Measurements from ENCODE around the gene IFT57.

The IFT57 gene

DNA sequence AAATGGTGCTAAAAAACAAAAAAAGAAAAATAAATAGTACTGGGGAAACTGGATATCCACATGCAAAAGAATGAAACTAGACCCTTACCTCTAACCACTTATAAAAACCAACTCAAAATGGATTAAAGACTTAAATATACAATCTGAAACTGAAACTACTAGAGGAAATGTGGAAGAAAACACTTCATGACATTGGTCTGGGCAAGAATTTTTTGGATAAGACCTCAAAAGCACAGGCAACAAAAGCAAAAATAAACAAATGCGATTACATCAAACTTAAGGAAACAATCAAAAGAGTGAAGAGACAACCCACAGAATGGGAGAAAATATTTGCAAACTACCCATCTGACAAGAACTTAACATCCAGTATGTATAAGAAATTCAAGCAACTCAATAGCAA lies 6.4 kb downstream of the IFT57 start:
- FAIRE-seq, result no peak

DNA sequence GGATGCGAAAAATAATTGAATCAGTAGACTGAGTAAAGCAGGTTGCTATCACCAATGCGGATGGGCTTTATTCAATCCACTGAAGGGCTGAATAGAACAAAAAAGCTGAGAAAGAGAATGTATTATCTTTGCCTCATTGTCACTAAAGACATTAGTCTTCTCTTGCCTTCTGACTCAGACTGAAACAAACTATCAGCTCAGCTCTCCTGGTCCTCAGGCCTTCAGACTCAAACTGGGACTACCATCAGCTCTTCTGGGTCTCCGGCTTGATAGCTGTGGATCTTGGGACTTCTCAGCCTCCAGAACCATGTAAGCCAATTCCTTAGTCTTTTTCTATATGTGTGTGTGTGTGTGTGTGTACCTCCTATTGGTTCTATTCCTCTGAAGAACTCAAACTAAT lies 12.6 kb downstream of the IFT57 start:
- no peak for FAIRE-seq

DNA sequence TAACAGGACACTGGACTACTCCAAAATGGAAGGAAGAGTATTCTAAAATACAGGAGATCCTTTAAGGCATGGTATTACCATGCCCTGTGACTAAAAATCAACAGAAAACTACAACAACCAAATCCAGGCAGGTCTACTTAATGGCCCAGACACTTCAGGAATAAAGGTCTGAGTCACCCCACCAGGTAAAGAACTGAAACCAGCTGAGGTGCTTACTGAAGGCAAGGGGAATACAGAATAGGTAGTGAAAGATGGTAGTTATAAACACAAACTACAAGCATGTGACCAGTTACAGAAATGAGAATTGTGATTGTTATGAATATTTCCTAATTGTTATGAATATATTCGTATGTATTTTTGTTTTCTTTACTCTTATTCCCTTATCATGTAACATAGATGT lies 13.4 kb downstream of the IFT57 start:
- no peak for FAIRE-seq

DNA sequence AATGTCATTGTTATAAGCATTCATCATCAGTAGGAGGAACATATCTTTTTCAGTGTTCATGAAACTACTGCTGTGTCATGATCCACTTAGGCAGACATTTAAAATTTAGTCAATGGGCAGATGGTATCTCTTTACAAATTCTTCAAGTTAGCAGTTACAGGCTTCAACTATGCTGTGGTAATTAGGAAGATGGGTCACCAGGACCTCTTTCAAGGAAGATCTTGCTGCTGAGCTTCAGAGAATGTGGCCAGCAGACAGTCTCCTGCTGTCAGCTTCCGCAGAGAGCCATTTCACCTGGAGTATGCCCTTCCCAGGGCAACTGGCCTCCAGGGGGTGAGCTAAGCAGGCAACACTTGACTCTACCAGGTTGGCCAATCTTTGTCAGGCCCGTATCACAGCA lies 19.4 kb downstream of the IFT57 start:
- no peak for FAIRE-seq

DNA sequence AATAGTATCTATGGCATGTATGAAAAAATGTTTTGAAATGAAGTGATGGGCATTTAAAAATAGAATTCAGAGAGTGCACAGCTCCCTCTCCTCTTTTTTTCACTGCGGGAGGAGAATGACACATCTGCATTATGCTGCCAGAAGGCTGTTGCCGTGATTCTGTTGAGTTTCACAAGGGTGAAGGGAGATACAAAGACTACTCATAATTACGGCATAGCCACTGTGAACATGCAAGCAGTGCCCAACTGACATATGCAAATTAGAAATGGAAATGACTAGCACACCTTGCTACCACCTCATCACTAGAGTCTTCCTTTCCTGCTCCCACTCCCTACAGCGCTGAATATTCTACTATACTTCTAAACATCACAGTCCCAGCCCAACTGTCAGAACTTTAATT lies 20.1 kb downstream of the IFT57 start:
- FAIRE-seq, result no peak

DNA sequence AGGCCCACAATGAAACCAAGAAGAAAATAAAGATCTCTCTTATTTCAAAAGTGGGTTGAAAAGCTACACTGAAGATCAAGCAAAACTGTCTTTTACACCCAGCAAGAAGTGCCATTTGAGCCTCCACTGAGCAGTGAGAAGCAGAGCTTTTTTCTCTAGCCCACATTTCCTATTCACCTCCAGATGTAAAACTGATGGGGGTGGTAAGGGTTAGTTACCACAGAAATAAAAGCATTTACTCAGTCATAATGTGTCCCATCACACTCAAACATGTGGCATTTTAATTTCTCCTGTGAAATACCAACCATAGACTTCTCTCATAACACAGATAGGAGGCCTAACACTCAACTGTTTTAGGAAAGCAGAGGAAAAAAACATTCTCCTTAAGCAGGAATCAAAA lies 21.0 kb downstream of the IFT57 start:
- no peak for FAIRE-seq

DNA sequence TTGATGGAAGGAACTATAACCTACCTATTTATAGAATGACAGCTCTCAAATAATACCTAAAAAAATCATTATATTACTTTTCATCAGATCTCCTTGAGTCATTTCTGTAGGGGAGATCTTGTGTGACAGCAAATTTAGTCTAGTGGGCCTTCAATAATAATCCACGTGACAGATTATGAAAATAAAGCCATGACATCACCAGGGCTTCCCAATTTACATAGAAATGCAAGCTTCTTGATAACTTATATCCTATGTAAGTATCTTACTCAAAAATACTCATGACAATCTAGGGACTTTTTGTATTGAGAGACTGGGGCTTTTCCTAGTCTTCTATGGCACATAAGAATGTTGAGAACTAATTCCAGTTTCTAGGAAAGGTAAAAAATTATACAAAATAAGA lies 21.6 kb downstream of the IFT57 start:
- FAIRE-seq, result no peak

DNA sequence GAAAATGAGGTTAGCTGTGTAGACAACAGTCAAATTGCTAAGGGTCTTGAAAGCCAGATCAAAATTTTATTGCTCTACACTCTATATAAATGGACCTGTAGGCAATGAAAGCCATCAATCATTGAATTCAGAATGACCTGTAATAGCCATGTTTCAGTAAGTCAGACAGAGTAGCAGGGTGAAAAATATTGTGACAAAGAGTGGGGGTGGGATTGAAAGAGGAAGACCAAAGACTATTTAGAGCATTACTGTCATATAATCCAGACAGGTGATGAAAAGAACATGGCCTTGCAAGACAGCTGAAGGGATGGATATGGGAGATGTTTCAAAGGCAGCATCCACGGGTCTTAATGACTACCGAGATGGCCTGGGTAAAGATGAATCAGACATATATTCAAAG lies 22.2 kb downstream of the IFT57 start:
- no peak for FAIRE-seq

DNA sequence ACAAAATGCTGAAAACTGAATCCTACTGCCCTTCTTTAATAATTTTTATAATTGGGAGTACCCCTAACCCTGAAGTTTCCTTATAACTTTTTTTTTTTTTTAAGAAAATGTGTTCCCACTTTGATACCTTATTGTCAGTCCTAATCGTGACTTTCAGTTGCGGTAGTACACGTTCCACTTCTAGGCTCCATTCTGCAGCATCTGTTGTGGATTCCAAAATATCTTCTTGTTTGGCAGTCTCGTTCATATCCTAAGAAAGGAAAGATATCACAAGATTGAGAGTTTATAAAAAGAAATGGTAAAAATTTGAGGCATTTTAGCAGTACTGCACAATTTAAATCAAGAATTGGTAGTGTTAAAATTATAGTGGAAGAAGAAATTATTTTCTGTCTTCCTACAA lies 30.8 kb downstream of the IFT57 start:
- FAIRE-seq, result no peak

DNA sequence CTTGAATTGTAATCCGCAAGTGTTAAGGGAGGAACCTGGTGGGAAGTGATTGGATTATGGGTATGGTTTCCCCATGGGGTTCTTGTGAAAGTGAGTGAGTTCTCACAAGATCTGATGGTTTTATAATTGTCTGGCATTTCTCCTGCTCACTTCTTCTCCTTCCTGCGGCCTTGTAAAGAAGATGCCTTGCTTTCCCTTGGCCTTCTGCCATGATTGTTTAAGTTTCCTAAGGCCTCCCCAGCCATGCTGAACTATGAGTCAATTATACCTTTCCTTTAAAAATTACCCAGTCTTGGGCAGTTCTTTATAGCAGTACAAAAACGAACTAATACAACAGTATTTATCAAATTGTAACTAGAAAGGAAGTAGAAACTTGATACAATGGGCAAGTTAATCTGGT lies 31.9 kb downstream of the IFT57 start:
- no peak for FAIRE-seq

DNA sequence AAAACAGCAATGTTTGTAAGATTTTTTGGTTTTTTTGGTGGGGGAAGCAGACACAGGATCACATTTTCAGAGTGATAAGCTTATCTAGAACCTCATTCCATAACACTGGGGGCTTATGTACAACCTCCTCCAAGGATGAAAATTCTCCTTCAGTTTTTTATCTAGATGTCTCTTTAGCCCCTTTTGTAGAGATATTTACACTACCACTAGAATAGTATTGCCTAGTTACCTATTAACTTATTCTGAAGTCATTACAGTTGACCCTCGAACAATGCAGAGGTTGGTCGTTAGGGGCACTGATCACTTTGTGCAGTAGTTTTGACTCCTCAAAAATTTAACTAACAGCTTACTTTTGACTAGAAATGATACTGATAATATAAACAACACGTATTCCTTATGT lies 32.8 kb downstream of the IFT57 start:
- FAIRE-seq, result no peak

DNA sequence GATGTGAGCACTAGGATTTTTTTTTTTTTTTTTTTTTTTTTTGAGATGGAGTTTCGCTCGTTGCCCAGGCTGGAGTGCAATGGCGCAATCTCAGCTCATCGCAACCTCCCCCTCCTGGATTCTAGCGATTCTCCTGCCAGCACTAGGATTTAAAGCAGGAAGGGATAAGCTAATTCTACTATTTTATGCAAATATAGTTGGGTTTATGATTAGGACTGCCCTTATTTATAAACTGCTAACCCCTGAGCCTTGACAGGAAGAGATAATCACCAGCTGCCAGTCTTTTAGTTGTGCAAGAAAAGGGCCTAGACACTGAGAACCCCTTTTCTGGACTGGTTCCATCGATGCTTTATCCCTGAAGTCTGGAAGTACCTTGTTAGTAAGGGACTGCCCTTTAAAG lies 36.7 kb downstream of the IFT57 start:
- no peak for FAIRE-seq

DNA sequence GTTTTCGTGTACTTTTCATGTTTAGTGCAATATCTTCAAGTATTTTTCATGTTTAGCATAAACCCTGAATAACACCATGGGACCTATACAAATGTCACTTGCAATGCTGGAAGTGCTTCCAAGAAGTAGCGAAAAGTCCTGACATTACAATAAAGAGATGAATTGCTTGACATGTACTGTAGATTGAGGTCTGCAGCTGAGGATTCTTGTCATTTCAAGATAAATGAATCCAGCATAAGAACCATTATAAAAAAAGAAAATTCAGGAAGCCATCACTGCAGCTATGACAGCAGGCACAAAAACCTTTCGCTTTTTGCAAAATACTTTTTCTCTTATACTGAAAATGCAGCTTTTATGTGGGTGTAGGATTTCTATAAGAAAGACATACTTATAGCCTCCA lies 37.4 kb downstream of the IFT57 start:
- no peak for FAIRE-seq

DNA sequence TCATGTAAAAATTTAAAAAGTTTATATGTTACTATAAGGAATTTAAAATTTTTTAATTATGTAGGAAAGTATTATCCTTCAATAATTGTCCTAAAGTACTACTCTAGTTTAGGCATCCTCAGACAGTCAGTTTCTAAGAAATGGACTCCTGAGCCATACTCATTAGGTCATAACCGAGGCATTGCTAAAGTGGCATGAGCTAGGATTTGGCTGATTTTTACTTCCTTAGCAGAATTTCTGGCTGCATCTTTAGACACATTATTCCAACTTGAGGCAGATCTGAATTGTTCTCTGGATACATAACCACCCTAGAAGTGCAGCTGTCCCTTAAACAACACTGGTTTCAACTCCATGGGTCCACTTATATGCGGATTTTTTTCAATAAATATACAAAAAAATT lies 38.3 kb downstream of the IFT57 start:
- no peak for FAIRE-seq

DNA sequence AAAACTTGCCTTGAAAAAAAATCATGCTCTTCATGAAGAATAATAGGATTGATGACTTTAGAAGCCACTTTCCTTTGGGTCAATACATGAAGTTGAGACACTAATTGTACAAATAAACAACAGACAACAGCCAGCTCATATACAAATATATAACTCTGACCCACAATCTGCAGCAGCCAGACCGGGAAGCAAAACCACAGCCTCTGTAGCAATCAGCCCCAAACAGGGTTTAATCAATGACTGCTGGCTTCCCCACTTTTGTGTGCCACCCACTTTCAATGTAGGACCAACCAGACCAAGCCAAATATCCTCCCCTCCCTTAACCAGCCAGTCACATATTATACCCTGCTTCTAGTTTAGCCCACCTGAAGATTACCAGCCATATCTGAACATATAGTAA lies 39.0 kb downstream of the IFT57 start:
- FAIRE-seq, result no peak

DNA sequence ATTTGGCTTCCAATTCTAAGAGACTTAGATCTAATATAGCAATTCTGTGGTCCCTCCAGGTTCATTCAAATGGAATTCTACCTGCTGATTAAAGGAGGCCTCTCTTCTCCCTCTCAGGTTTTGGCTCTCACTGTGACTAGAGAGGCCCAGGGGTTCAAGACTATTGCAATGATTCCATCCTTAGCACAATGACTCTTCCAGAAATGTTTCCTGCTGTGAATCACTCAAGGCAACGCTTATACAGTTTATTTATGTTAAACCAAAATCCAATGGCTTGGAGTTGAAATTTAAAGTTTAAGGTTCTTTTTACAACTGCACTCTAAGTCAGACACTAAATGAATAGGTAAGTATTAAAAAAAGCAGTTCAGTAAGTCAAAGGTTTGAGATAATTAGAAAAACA lies 39.9 kb downstream of the IFT57 start:
- FAIRE-seq, result no peak

DNA sequence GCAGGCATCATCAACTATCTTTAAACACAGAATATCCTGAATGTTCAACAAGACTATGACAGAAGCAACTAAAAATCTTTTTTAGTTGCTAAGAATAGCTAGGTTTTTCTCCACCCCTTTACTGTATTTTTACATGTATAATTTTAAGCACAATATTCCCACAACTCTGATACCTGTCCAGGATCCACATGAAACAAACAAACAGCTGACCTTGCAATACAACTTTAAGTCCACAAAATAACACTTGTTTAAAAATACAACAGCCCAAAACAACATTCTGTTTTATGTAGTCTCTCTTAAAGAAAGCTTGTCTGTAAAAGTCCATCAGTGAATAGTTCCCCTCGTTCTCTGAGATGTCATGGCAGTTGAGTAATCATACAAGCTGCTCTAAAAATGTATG lies 41.1 kb downstream of the IFT57 start:
- FAIRE-seq, result no peak

DNA sequence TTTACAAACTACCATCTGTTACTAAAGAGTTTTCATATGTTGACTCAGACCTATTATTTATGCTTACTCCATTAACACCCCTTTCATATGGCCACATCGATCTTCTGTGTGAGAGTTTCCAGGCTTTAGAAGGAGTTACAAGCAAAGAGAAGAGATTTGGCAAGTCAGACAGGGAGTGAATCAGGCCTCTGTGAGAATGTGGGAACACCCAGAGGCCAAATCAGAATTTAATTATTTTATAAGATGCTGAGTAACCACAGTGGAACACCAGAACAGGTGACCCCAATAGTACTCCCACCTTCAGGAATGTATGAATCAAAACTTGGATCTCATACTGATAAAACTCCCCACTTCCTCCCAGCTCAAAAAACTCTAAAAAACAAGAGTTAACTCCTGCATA lies 42.0 kb downstream of the IFT57 start:
- no peak for FAIRE-seq

DNA sequence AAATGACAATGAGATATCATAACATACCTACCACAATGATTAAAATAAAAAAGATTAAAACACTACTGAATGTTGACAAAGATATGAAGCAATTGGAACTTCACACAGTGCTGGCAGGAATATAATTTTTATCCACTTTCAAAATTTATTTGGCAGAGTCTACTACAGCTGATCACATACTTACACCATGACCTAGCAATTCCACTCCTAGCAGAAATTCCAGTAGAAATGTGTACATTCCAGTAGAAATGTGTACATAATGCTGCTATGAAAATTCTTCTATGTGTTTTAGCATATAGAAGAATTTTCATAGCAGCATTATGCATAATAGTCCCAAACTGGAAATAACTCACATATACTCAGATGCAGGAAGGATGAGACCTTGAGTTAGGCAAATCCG lies 43.5 kb downstream of the IFT57 start:
- no peak for FAIRE-seq

DNA sequence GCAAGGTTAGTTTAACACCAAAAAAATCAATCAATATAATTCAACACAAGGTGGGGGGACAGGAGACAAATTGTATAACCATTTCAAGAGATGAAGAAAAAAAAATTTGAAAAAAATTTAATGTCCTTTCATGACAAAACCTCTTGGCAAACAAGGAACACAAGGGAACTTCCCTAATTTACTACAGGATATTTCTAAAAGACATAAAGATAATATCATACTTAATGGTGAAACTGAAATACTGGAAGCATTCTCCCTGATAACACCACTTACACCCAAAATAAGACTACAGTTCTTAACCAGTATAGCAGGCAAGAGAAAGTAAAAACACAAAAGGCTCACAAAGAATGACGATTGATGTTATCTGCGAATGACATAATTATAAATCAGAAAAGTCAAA lies 44.7 kb downstream of the IFT57 start:
- FAIRE-seq, result no peak

DNA sequence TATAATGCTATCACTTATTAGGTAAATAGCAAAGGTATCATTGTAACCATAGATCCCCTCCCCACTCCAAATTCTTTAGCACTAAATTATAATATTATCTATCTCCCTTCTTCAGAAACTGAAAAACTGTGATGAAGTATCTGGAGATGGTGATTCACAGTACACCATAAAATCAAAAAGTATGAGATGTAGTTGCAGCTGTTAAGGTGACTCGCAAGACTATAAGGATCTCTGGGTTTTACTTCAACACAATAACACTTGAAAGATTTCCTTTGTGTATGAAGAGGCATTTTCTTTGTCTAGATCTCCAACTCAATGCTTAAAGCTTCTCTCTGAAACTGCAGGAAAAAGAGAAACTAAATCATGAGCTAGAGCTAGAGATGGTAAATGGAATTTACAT lies 46.9 kb downstream of the IFT57 start:
- FAIRE-seq, result no peak

DNA sequence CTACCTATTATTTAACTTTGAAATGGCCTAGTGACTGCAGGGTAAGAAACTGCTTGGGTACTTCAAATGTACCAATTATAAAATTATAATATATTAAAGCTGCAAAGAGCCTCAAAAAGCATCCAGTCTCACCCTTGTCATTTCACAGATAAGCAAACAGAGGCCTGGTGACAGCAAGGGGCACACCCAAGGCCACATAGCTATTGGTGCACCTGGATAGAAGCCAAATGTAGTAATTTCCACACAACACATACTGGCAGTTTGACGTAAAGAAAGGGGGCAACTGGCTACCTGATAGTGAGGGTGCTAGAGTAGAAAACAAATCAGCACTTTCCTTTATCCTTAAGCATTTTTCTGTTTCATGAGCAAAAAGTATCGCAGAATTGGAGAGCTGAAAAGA lies 51.1 kb downstream of the IFT57 start:
- FAIRE-seq, result no peak

DNA sequence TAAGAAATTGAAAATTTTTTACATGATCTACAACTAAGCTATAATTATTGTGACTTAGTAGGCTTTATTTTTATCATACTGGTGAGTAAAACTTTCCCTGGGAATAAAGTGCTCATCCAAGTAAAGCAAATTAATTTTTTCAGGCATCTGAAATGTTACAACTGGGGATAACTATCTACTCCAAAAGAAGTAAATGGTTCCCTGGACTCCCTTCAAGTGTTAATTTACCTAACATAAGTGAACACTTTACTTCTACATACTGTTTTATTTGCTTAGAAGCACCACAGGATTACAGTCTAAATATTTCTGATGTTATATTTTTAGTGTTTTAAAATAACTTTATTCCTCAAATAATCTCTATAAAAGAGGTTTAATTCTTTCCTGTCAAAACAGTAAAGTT lies 57.8 kb downstream of the IFT57 start:
- no peak for FAIRE-seq

DNA sequence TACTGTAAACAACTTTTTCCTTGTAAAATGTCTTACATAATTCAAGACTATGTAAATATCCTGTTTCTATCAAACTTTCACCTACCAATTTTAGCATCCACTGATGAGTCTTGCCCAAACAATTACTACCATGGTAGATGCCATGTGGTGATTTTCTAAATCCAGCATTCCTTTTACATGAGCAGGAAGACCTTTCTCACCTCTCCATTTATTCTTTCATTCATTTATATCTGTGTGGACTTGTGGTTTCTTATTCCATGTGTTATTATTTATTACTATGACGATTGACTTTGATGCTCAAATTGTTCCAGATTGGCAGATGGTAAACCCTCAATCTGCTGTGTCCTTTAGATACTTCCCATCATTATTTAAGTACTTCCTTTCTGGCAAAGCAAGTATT lies 62.4 kb downstream of the IFT57 start:
- FAIRE-seq, result no peak

DNA sequence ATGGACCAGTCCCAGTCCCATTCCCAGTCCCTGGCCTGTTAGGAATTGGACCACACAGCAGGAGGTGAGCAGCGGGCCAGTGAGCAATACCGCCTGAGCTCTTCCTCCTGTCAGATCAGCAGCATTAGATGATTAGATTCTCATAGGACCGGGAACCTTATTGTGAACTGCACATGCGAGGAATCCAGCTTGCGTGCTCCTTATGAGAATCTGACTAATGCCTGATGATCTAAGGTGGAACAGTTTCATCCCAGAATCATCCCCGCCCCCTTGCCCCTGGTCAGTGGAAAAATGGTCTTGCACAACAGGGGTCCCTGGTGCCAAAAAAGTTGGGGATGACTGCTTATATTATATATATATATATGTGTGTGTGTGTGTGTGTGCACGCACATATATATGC lies 63.1 kb downstream of the IFT57 start:
- FAIRE-seq, result no peak

DNA sequence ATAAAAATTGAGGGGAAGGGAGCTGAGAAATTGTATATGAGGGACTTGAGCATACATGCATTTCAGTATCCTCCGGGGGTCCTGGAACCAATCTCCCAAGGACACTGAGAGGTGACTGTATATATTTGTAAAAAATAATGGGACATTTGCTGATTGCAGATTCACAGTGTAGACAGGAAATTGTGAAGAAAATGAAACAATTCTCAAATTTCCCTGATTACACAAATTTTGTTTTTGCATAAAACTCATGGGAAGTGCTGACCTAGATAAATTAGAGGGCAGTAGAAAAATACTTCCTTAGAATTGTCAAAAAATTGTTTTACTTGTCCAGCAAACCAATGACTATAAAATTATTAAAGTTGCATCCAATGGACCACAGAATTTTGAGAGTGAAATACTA lies 64.0 kb downstream of the IFT57 start:
- FAIRE-seq, result no peak

DNA sequence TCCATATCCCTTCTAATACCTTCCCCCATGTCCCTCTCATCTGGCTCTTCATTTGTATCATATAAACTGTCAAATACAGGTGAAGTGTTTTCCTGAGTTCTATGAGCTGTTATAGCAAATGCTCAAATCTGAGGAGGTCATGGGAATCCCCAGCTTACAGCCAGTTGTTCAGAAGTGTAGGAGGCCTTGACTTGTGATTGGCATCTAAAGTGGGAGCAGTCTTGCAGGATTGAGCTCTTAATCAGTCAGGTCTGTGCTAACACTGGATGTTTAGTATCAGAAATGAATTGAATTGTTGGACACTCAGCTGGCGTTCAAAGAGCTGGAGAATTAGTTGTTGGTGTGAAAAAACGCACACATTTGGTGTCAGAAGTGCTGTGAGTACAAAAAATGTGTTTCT lies 65.0 kb downstream of the IFT57 start:
- FAIRE-seq, result no peak

Data from A204.1 (cell line).